ENCODE measurements around the gene ZDHHC22.

ZDHHC22 gene

DNA sequence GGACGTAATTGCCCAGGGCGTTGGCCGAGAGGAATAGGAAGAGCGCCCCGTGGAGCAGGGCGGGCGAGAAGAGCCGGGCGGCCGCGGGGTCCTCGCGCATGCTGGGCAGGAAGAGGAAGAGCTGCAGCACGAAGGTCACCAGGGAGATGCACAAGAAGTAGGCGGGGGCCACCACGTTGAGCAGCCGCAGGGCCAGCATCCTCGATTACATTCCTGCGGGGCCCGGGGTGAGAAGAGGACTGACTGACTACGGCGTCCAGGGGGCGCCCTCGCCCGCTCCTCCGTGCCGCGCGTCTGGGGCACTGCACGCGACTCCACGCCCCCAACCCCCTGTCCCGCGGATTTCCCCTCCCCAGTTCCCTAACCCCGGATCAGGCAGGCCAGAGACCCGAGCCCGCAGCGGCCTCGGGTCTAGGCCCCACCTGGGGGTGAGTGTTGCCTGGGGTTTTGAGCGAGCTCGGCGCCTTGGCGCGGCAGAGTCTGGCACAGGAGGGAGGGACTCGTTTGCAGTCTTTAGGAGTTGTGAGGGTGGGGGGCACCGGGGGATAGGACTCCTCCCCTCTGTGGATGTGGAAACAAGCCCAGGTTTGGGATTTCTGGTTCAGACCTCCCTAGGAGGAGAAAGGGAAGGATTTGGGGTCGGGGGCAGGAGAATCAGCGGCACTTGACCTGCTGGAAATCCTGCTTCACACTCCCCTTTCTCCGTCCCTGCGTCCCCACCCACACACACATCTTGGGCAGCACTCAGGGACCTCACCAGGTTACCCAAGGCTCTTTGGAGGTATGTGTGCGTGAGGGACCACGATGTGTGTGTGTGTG, 1.8 kb downstream of the ZDHHC22 start:
- Histone ChIP-seq H3K9me3 (ENCODE audit: control insufficient read depth, low read length) (no peaks in the 10 kb centered on the region), H3K4me3 (ENCODE audit: low read length) (no peak overlapping the region), H3K27me3 (replicated peaks; ENCODE audit: control insufficient read depth, insufficient read depth, low read length) (peaks cover 83% of the 10 kb centered on the region), H3K9ac (ENCODE audit: low read length) (no peak overlapping the region), H3K36me3 (ENCODE audit: control insufficient read depth, insufficient read depth, low read length, severe bottlenecking) (no peaks in the 10 kb centered on the region), H3K4me1 (ENCODE audit: control insufficient read depth, insufficient read depth, low read length) (peaks cover 3% of the 10 kb centered on the region)
- DNase-seq (ENCODE audit: low read depth) = peak; percentile 46

DNA sequence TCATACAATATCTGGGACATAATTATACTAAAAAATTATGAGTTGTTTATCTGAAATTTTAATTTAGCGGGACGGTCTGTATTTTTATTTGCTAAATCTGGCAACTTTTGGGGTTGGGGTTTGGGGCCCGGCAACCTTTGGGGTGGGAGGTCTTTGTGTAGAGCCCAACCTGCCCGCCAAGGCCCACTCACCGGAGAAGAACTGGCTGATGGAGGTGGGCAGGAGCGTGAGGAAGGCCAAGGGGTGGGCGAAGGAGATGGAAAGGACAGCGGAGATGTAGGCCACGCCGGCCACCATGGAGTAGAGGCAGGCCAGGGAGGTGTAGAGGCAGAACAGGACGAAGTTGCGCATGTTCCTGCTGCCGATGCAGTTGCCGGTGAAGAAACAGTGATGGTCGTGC, 2.6 kb downstream of the ZDHHC22 start:
- Histone ChIP-seq H3K36me3 (ENCODE audit: control insufficient read depth, insufficient read depth, low read length, severe bottlenecking) (no peaks in the 10 kb centered on the region), H3K27me3 (replicated peaks; ENCODE audit: control insufficient read depth, insufficient read depth, low read length) (peaks cover 83% of the 10 kb centered on the region), H3K4me3 (ENCODE audit: low read length) (no peak overlapping the region), H3K9ac (ENCODE audit: low read length) (no peak overlapping the region), H3K4me1 (ENCODE audit: control insufficient read depth, insufficient read depth, low read length) (peaks cover 3% of the 10 kb centered on the region), H3K9me3 (ENCODE audit: control insufficient read depth, low read length) (no peaks in the 10 kb centered on the region)
- DNase-seq (ENCODE audit: low read depth) = no peak

DNA sequence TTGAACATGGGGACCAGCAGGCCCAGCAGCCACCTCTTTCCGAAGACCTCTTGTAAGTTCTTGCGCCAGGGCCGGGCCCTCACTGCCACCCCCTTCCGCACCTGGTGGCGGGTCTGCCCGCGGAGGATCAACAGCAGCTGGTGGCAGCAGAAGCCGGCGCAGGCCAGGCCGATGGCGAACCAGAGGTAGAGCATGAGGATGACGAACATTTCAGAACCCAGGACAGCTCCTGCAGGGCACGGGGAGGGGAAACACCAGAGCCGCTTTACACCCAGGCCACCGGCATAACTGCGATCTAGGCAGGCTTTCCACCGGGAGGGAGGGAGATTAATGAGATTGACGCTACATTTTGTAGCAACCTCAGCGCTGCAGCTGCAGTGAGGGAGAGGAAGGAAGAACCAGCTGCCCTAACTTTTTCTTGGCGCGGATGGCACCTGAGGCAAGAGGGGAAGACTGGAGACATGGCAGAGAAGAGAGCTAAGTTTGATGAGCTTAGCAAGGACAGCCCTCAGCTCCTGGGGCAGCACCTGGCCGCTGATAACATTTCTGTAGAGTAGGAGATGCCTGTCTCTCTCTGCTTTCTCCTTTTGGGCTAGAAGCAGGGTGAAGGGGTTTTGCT, 7.8 kb downstream of the ZDHHC22 start:
- Histone ChIP-seq H3K9ac (ENCODE audit: low read length) (no peak overlapping the region), H3K36me3 (ENCODE audit: control insufficient read depth, insufficient read depth, low read length, severe bottlenecking) (no peaks in the 10 kb centered on the region), H3K9me3 (ENCODE audit: control insufficient read depth, low read length) (no peaks in the 10 kb centered on the region), H3K27me3 (replicated peaks; ENCODE audit: control insufficient read depth, insufficient read depth, low read length) (peaks cover 73% of the 10 kb centered on the region), H3K4me1 (ENCODE audit: control insufficient read depth, insufficient read depth, low read length) (no peaks in the 10 kb centered on the region), H3K4me3 (ENCODE audit: low read length) (no peak overlapping the region)
- DNase-seq (ENCODE audit: low read depth) = peak; percentile 81

DNA sequence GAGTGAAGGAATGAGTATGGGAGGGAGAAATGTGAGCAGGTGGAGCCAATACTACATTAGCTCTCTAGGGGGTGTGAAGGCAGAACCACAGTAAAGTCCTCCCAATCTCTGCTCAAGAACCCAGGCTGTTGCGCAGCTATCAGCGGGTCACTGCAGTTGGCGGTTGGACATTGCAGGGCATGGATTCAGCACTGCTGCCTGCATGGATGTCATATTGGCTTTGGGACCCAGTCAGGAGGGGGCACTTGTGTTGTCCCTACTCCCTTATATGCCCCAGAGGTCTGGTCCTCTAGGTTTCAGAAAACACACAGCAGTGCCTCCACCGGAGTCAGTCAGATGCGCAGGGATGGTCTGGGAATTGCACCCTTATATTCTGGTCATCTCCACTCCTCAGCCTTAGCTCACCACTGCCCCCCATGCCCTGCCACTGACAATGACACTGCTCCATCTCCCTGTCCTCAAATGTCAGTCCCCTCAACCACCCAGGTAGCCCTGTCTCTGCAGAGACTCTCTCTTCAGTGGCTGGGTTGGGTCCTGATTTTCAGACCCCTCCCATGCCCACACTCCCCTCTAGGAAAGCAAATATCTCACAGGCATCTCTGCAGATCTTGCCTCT, 9.6 kb downstream of the ZDHHC22 start:
- Histone ChIP-seq H3K27me3 (replicated peaks; ENCODE audit: control insufficient read depth, insufficient read depth, low read length) (peaks cover 77% of the 10 kb centered on the region), H3K4me3 (ENCODE audit: low read length) (no peak overlapping the region), H3K9ac (ENCODE audit: low read length) (no peak overlapping the region), H3K4me1 (ENCODE audit: control insufficient read depth, insufficient read depth, low read length) (no peaks in the 10 kb centered on the region), H3K9me3 (ENCODE audit: control insufficient read depth, low read length) (no peaks in the 10 kb centered on the region), H3K36me3 (ENCODE audit: control insufficient read depth, insufficient read depth, low read length, severe bottlenecking) (no peaks in the 10 kb centered on the region)
- DNase-seq (ENCODE audit: low read depth) = no peak

- Histone ChIP-seq H3K4me1 (ENCODE audit: control insufficient read depth, insufficient read depth, low read length) (no peaks in the 10 kb centered on the region), H3K36me3 (ENCODE audit: control insufficient read depth, insufficient read depth, low read length, severe bottlenecking) (no peaks in the 10 kb centered on the region), H3K4me3 (ENCODE audit: low read length) (no peak overlapping the region), H3K9me3 (ENCODE audit: control insufficient read depth, low read length) (no peaks in the 10 kb centered on the region), H3K27me3 (replicated peaks; ENCODE audit: control insufficient read depth, insufficient read depth, low read length) (peaks cover 79% of the 10 kb centered on the region), H3K9ac (ENCODE audit: low read length) (no peak overlapping the region)
- no peak for DNase-seq (ENCODE audit: low read depth)
Measured at GRCh38 chr14:77131206-77131605, 10.4 kb downstream of the ZDHHC22 start.

GRCh38 chr14:77130386-77130785, 11.2 kb downstream of the ZDHHC22 start:
- peaks cover 79% of the 10 kb centered on the region for H3K27me3 ChIP-seq (replicated peaks; ENCODE audit: control insufficient read depth, insufficient read depth, low read length)
- no peak overlapping the region for H3K4me3 ChIP-seq (ENCODE audit: low read length)
- H3K9me3 ChIP-seq (ENCODE audit: control insufficient read depth, low read length) = no peaks in the 10 kb centered on the region
- no peak overlapping the region for H3K9ac ChIP-seq (ENCODE audit: low read length)
- DNase-seq (ENCODE audit: low read depth) = no peak
- H3K36me3 ChIP-seq (ENCODE audit: control insufficient read depth, insufficient read depth, low read length, severe bottlenecking) = no peaks in the 10 kb centered on the region
- no peaks in the 10 kb centered on the region for H3K4me1 ChIP-seq (ENCODE audit: control insufficient read depth, insufficient read depth, low read length)

DNA sequence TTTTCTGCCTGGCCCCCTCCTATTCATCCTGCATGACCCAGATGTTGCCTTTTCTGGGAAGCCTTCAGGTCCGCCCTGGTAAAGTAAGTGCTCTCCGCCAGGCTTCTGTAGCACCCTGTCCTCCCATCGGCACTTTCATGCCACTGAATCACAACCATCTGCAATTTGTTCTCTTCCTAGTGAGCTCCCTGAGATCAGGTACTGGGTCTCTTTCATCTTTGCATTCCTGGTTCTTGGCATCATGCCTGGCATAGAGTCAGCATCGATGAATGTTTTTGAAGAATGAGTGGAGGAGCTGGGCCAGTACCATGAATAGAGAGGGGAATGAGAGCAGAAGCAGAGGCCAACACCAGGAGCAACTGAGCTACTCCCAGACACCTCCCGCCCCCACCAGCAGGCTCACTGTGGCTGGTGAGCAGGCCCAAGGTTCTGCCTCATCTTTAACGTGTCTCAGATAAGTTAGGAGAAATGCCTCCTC, 13.1 kb downstream of the ZDHHC22 start:
- Histone ChIP-seq H3K36me3 (ENCODE audit: control insufficient read depth, insufficient read depth, low read length, severe bottlenecking) (no peaks in the 10 kb centered on the region), H3K4me1 (ENCODE audit: control insufficient read depth, insufficient read depth, low read length) (peaks cover 12% of the 10 kb centered on the region), H3K9ac (ENCODE audit: low read length) (no peak overlapping the region), H3K4me3 (ENCODE audit: low read length) (no peak overlapping the region), H3K27me3 (replicated peaks; ENCODE audit: control insufficient read depth, insufficient read depth, low read length) (peaks cover 74% of the 10 kb centered on the region), H3K9me3 (ENCODE audit: control insufficient read depth, low read length) (no peaks in the 10 kb centered on the region)
- DNase-seq (ENCODE audit: low read depth) = no peak

GRCh38 chr14:77126461-77126990, 15.1 kb downstream of the ZDHHC22 start:
- DNase-seq (ENCODE audit: low read depth) = no peak
- Histone ChIP-seq H3K9ac (ENCODE audit: low read length) (no peak overlapping the region), H3K27me3 (replicated peaks; ENCODE audit: control insufficient read depth, insufficient read depth, low read length) (peaks cover 59% of the 10 kb centered on the region), H3K36me3 (ENCODE audit: control insufficient read depth, insufficient read depth, low read length, severe bottlenecking) (no peaks in the 10 kb centered on the region), H3K9me3 (ENCODE audit: control insufficient read depth, low read length) (no peaks in the 10 kb centered on the region), H3K4me3 (ENCODE audit: low read length) (no peak overlapping the region), H3K4me1 (ENCODE audit: control insufficient read depth, insufficient read depth, low read length) (peaks cover 22% of the 10 kb centered on the region)

DNA sequence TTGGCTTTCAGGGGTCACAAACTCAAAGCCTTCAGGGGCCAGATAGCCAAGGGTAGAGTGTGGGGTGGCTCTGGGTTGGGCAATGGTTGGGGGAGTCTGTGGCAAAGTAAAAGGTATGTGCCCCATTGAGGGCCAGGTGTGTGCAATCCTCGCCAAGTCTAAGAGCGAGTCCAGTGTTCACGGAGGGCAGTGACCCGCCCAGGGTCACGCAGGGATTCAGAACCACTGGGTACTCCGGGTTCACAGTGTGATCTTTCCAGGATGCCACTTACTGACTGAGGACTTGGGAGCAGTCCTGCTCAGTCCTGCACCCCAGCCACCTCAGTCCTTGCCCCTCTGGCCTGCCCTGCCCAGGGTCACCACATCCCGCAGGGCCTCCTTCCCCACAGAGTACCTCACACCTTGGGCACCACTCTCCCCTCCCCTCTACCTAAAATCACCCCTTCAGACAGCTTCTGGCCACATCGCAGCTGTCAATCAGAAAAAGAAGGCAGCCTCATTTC, 15.7 kb downstream of the ZDHHC22 start:
- H3K9me3 ChIP-seq (ENCODE audit: control insufficient read depth, low read length) = no peaks in the 10 kb centered on the region
- no peak overlapping the region for H3K4me3 ChIP-seq (ENCODE audit: low read length)
- H3K4me1 ChIP-seq (ENCODE audit: control insufficient read depth, insufficient read depth, low read length) = peaks cover 22% of the 10 kb centered on the region
- DNase-seq (ENCODE audit: low read depth) = no peak
- no peak overlapping the region for H3K9ac ChIP-seq (ENCODE audit: low read length)
- no peaks in the 10 kb centered on the region for H3K36me3 ChIP-seq (ENCODE audit: control insufficient read depth, insufficient read depth, low read length, severe bottlenecking)
- peaks cover 54% of the 10 kb centered on the region for H3K27me3 ChIP-seq (replicated peaks; ENCODE audit: control insufficient read depth, insufficient read depth, low read length)

DNA sequence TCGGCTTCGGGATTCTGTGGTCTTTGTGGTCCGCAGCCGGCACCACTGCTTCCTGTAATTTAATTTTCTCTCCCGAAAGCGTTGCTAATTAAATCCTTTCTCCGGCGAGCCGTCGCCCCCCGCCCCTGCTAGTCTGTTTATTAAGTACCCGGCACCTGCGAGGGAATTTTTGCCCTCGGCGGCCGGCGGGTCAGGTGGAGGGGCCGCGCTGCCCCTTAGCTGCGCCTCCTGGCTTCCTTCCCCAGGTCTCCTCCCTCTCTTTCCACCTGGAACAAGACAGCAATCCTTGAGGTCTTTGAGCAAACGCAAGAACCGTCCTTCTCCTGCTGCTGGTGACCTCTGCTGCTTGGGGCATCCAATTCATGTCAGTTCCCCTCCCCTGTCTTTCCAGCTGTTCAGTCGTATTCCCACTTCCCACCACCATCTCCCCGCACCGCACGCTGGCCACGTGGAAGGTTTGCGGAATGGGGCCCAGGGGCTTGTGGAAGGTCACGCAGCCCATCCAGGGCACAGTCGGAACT, 16.2 kb downstream of the ZDHHC22 start:
- no peak overlapping the region for H3K9ac ChIP-seq (ENCODE audit: low read length)
- H3K27me3 ChIP-seq (replicated peaks; ENCODE audit: control insufficient read depth, insufficient read depth, low read length) = peaks cover 50% of the 10 kb centered on the region
- no peaks in the 10 kb centered on the region for H3K9me3 ChIP-seq (ENCODE audit: control insufficient read depth, low read length)
- H3K36me3 ChIP-seq (ENCODE audit: control insufficient read depth, insufficient read depth, low read length, severe bottlenecking) = no peaks in the 10 kb centered on the region
- peak overlapping the region; percentile 78 for H3K4me3 ChIP-seq (ENCODE audit: low read length)
- H3K4me1 ChIP-seq (ENCODE audit: control insufficient read depth, insufficient read depth, low read length) = peaks cover 22% of the 10 kb centered on the region
- DNase-seq (ENCODE audit: low read depth) = no peak
